Mesodermal cell (in vitro differentiated cells): Measurements from ENCODE around the gene BPIFA3. TPM values are rescaled to one million over a fixed set of nuclear protein-coding genes. Genes with fewer than 3 reads are reported as not detected.

ENCODE experiments used
- H3K27ac ChIP-seq: 2 replicates; pipeline ENCODE4 v1.7.0; 2013; ENCODE audit warnings: mild to moderate bottlenecking, low read depth, low read length, moderate library complexity; ENCODE audit not compliant: severe bottlenecking
- H3K36me3 ChIP-seq: 2 replicates; pipeline ENCODE4 v1.7.1; 2013; ENCODE audit warnings: mild to moderate bottlenecking, low read length, moderate library complexity; ENCODE audit not compliant: control insufficient read depth, insufficient read depth
- H3K4me1 ChIP-seq: one replicate; pipeline ENCODE4 v1.7.1; 2013; ENCODE audit warnings: mild to moderate bottlenecking, low read length; ENCODE audit not compliant: insufficient read depth, control insufficient read depth, poor library complexity, severe bottlenecking
- H3K4me3 ChIP-seq: 2 replicates; pipeline ENCODE4 v1.7.0; 2013; ENCODE audit warnings: low read length, control low read depth, mild to moderate bottlenecking; ENCODE audit not compliant: insufficient read depth, poor library complexity, severe bottlenecking; ENCODE audit errors: extremely low read depth
- H3K9me3 ChIP-seq: 2 replicates; pipeline ENCODE4 v1.7.1; 2013; ENCODE audit warnings: mild to moderate bottlenecking, low read length, moderate library complexity; ENCODE audit not compliant: control insufficient read depth
- WGBS, 2 experiments: methylation state at CpG; one replicate each; pipeline ENCODE4 v1.1.5; 2013; ENCODE audit warnings: missing lambda C conversion rate in 2 of 2; ENCODE audit not compliant: insufficient coverage in 2 of 2; 5-methylcytosine and 5-hydroxymethylcytosine counted together
- polyA plus RNA-seq, 2 experiments: library from polyadenylated mRNA; stranded (reverse); fragments of 50-300 nt; gene quantifications; one replicate each; pipeline ENCODE4 v1.2.3, GENCODE V29; 2013

The BPIFA3 gene
- not detected for polyA plus RNA-seq (2013, experiment 1 of 2)
- not detected for polyA plus RNA-seq (2013, experiment 2 of 2)

DNA sequence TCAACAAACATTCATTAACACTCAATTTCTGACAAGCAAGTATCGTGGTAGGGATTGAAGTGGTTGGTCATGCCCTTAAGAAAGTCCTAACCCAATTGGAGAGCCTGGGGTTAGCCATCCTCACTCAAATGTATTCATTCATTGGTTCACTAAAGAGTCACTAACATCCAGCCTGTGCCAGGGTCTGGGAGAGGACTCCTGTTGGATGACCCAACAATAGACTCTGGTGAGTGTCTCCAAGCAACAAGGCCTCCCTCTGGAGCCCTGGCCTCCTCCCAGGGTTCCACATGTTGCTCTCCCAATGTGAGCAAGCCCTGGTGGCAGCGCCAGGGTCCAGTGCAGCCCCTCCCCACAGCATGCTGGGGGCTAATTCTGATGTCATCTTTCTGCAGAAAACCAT is at the start of gene BPIFA3:
Gene BPIFA3, plus strand, starts transcription at position 301 of the 400 bp plus-strand sequence. CDS start 185 bp downstream, outside the sequence.
- Histone ChIP-seq H3K36me3 (no peaks in the 10 kb centered on the region), H3K4me3 (no peak within 1 kb of the TSS), H3K27ac (no peak within 1 kb of the TSS), H3K9me3 (no peaks in the 10 kb centered on the region), H3K4me1 (no peaks in the 10 kb centered on the region)
- WGBS, 2 experiments, result 92 to 100% methylated on average over 1 of the region's 2 CpGs

DNA sequence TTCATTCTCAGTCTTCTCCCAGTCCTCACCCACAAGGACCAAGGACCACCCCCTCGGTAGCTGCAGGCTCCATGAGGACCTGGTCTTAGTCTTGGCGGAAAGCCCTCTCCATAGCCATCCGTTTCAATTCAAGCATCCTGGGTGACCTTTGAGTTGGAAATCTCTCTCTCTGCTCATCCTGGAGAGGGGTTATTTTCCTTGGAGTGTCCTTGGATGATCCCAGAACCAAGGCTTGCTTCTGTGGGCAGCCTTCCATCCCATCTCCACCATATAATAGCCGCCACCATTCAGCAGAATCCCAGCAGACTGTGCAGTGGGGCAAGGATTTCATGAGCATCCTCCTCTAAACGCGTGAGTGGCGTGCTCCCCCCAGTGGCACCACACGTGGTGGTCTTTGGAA is 49.3 kb upstream of the BPIFA3 start, which contains the start of gene BPIFA2:
Gene BPIFA2, plus strand, starts transcription at position 301 of the 400 bp plus-strand sequence. CDS start 987 bp downstream, outside the sequence.
- H3K9me3 ChIP-seq, result peaks cover 4% of the 10 kb centered on the region
- H3K4me3 ChIP-seq, result no peak within 1 kb of the TSS
- no peaks in the 10 kb centered on the region for H3K36me3 ChIP-seq
- H3K27ac ChIP-seq, result no peak within 1 kb of the TSS
- peaks cover 5% of the 10 kb centered on the region for H3K4me1 ChIP-seq
- 79 to 81% methylated on average over 3 to 4 of the region's 8 CpGs for WGBS, 2 experiments

GRCh38 chr20:33169176-33169794 is 47.9 kb upstream of the BPIFA3 start:
- 64 to 70% methylated on average over 5 to 8 of the region's 8 CpGs for WGBS, 2 experiments
- peaks cover 5% of the 10 kb centered on the region for H3K4me1 ChIP-seq
- no peak overlapping the region for H3K4me3 ChIP-seq
- peaks cover 4% of the 10 kb centered on the region for H3K9me3 ChIP-seq
- no peaks in the 10 kb centered on the region for H3K36me3 ChIP-seq
- no peak overlapping the region for H3K27ac ChIP-seq

GRCh38 chr20:33172781-33173180 is 44.4 kb upstream of the BPIFA3 start:
- Histone ChIP-seq H3K36me3 (no peaks in the 10 kb centered on the region), H3K4me1 (no peaks in the 10 kb centered on the region), H3K4me3 (no peak overlapping the region), H3K27ac (no peak overlapping the region), H3K9me3 (peaks cover 4% of the 10 kb centered on the region)
- WGBS, 2 experiments, result 68 to 87% methylated on average over 6 to 7 of the region's 7 CpGs

DNA sequence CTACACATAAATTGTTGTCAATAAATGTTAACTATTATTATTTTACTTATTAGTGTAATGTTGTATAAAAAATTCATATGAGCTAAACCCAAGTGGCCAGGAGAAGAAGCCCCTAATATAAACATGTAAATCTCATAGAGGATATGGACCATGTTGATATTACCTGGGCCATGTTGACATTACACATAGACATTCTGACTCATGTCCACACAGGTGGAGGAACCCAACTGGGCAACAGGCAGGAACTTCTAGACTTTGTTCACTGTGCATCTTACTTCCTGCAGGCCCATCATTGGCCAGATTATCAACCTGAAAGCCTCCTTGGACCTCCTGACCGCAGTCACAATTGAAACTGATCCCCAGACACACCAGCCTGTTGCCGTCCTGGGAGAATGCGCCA is 42.0 kb upstream of the BPIFA3 start:
- no peaks in the 10 kb centered on the region for H3K4me1 ChIP-seq
- H3K9me3 ChIP-seq, result no peaks in the 10 kb centered on the region
- no peak overlapping the region for H3K4me3 ChIP-seq
- no peaks in the 10 kb centered on the region for H3K36me3 ChIP-seq
- no peak overlapping the region for H3K27ac ChIP-seq
- 85 to 95% methylated on average over 3 of the region's 3 CpGs for WGBS, 2 experiments

DNA sequence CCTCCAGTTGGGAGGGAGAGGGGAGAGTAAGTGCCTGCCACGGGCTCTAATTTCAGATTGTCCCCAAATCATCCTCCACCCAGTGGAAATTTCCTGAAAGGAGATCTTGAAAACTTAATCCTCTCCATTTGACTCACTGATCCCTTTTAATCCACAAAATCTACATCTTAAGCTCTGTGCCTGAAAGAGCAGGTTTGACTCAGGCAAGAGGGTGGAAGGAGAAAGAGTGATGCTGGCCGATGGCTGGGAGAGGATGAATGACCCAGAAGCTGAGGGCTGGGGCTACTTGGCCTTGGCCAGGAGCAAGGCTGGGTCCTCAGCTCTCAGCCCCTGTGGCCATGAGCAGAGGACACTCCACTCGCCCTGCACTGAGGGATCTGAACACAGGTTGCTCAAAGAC is 41.1 kb upstream of the BPIFA3 start:
- H3K4me1 ChIP-seq, result no peaks in the 10 kb centered on the region
- H3K36me3 ChIP-seq, result no peaks in the 10 kb centered on the region
- no peaks in the 10 kb centered on the region for H3K9me3 ChIP-seq
- no peak overlapping the region for H3K4me3 ChIP-seq
- WGBS, 2 experiments, result 78 to 94% methylated on average over 2 of the region's 3 CpGs
- H3K27ac ChIP-seq, result no peak overlapping the region

GRCh38 chr20:33177866-33178265 is 39.3 kb upstream of the BPIFA3 start:
- 91 to 94% methylated on average over 6 of the region's 9 CpGs for WGBS, 2 experiments
- Histone ChIP-seq H3K36me3 (no peaks in the 10 kb centered on the region), H3K9me3 (no peaks in the 10 kb centered on the region)

GRCh38 chr20:33178726-33179125 is 38.4 kb upstream of the BPIFA3 start:
- WGBS, 2 experiments, result 61% methylated on average over 4 to 5 of the region's 6 CpGs
- Histone ChIP-seq H3K36me3 (no peaks in the 10 kb centered on the region), H3K9me3 (no peaks in the 10 kb centered on the region), H3K4me3 (no peak overlapping the region), H3K4me1 (no peaks in the 10 kb centered on the region), H3K27ac (no peak overlapping the region)

More at GRCh38 chr20:33177866-33178265, 39.3 kb upstream of the BPIFA3 start:
- no peak overlapping the region for H3K27ac ChIP-seq
- H3K4me3 ChIP-seq, result no peak overlapping the region
- no peaks in the 10 kb centered on the region for H3K4me1 ChIP-seq

GRCh38 chr20:33180169-33180568 is 37.0 kb upstream of the BPIFA3 start:
- H3K9me3 ChIP-seq, result no peaks in the 10 kb centered on the region

GRCh38 chr20:33181482-33182093 is 35.6 kb upstream of the BPIFA3 start:
- no peak overlapping the region for H3K4me3 ChIP-seq
- no peaks in the 10 kb centered on the region for H3K36me3 ChIP-seq
- no peaks in the 10 kb centered on the region for H3K9me3 ChIP-seq
- H3K4me1 ChIP-seq, result no peaks in the 10 kb centered on the region
- 100% methylated on average over 1 of the region's 1 CpG; no CpG with 5 or more reads in 1 of the 2 experiments for whole genome bisulfite sequencing, 2 experiments
- H3K27ac ChIP-seq, result no peak overlapping the region

More at GRCh38 chr20:33180169-33180568, 37.0 kb upstream of the BPIFA3 start:
- H3K36me3 ChIP-seq, result no peaks in the 10 kb centered on the region
- no peaks in the 10 kb centered on the region for H3K4me1 ChIP-seq
- 82 to 90% methylated on average over 3 to 5 of the region's 5 CpGs for WGBS, 2 experiments
- no peak overlapping the region for H3K27ac ChIP-seq
- no peak overlapping the region for H3K4me3 ChIP-seq

DNA sequence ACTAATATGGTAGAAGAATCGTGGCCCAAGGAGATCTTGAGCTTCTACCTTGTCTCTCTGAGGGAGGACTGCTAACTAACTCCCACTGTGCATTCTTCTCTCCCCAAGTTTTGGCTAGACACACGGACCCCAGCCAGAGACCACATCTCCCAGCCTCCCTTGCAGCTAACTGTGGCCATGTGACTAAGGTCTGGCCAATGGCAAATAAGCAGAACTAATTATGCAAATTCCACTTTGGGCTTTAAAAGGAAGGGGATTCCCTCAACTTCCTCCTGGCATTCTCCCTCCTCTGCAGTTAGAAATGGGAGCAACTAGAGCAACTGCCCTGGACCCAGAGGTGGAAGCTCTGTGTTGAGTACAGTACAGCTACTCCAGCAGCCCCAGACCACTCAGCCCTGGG is 33.8 kb upstream of the BPIFA3 start:
- Histone ChIP-seq H3K4me1 (no peaks in the 10 kb centered on the region), H3K9me3 (no peaks in the 10 kb centered on the region), H3K4me3 (no peak overlapping the region), H3K36me3 (no peaks in the 10 kb centered on the region), H3K27ac (no peak overlapping the region)
- WGBS, 2 experiments, result 67 to 78% methylated on average over 1 of the region's 2 CpGs
